Fibroblast of the aortic adventitia (primary cell): ENCODE measurements around the gene PITRM1. TPM values are rescaled to one million over a fixed set of nuclear protein-coding genes. Genes with fewer than 3 reads are reported as not detected.

Experiments used
- DNase-seq: peaks from one replicate; pipeline ENCODE4 v3.0.0-alpha.2; 2010; ENCODE audit warnings: low read depth
- H3K4me3 ChIP-seq: 2 replicates; pipeline ENCODE4 v1.5.1; 2011; ENCODE audit warnings: low read depth, mild to moderate bottlenecking, control low read depth, low read length, moderate library complexity
- total RNA-seq: library from RNA; depleted of rRNA; stranded (reverse); fragments of >200 nt; gene quantifications from 2 replicates; pipeline ENCODE4 v1.2.3, GENCODE V29; 2012; ENCODE audit warnings: low replicate concordance
- TF ChIP-seq, protein P1 (sequence below): IDR thresholded peaks from 2 replicates; pipeline ENCODE4 v1.5.1; 2011; ENCODE audit warnings: mild to moderate bottlenecking, low read length, control low read depth, inconsistent platforms; ENCODE audit not compliant: insufficient read depth

PITRM1 gene
- total RNA-seq, 1 donor = 110 TPM

DNA sequence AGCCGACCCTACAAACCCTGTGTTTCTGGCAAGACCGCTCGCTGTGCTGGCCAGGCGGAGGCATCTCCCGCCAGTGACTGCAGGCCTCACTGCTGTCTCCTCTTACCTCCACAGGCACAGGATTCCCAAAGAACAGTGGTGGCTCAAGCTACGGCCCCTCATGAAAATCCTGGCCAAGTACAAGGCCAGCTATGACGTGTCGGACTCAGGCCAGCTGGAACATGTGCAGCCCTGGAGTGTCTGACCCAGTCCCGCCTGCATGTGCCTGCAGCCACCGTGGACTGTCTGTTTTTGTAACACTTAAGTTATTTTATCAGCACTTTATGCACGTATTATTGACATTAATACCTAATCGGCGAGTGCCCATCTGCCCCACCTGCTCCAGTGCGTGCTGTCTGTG, 36.2 kb downstream of the PITRM1 start:
- TF ChIP-seq, protein P1, sequence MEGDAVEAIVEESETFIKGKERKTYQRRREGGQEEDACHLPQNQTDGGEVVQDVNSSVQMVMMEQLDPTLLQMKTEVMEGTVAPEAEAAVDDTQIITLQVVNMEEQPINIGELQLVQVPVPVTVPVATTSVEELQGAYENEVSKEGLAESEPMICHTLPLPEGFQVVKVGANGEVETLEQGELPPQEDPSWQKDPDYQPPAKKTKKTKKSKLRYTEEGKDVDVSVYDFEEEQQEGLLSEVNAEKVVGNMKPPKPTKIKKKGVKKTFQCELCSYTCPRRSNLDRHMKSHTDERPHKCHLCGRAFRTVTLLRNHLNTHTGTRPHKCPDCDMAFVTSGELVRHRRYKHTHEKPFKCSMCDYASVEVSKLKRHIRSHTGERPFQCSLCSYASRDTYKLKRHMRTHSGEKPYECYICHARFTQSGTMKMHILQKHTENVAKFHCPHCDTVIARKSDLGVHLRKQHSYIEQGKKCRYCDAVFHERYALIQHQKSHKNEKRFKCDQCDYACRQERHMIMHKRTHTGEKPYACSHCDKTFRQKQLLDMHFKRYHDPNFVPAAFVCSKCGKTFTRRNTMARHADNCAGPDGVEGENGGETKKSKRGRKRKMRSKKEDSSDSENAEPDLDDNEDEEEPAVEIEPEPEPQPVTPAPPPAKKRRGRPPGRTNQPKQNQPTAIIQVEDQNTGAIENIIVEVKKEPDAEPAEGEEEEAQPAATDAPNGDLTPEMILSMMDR = no peak
- peak; percentile 63 for DNase-seq
- no peak overlapping the region for H3K4me3 ChIP-seq

DNA sequence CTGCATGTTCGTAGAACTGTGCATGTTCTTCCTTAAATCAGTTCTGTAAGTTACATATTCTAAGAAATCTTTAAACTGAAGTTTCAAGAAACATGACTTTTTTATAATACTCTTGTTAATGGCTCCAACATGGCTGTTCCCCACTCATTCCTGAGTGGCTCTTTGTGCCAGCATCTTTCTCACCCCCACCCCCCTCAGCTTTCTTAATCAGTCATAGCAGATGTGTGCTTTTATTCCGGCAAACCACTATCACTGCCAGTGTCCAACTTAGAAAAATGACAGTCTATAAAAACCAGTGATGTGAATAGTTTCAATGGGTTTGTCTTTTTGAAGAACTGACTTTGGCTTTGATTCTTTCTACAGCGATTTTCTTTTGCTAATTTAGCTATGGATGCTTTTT, 37.6 kb downstream of the PITRM1 start:
- TF ChIP-seq, protein P1 = no peak

DNA sequence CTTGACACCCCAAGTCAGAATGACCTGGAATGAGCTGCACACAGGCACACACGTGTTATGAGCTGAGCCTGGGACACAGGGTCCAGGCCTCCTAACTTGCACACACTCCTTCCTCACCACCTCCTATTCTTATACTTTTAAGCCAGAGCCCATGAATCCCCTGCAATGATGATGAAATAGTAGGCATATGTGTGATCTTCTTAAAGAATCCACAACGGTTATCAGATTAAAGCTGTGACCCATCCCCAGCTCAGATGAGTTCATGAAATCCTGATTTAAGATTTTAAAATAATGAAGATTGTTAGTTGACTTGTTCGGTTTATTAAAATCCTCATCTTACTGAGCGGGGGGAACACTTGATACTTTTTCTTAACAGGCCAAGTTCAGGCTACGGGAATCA, 38.6 kb downstream of the PITRM1 start:
- TF ChIP-seq, protein P1 = no peak
- no peak overlapping the region for H3K4me3 ChIP-seq
- DNase-seq = no peak

More for the DNA sequence above, 37.6 kb downstream of the PITRM1 start:
- no peak overlapping the region for H3K4me3 ChIP-seq
- no peak for DNase-seq

DNA sequence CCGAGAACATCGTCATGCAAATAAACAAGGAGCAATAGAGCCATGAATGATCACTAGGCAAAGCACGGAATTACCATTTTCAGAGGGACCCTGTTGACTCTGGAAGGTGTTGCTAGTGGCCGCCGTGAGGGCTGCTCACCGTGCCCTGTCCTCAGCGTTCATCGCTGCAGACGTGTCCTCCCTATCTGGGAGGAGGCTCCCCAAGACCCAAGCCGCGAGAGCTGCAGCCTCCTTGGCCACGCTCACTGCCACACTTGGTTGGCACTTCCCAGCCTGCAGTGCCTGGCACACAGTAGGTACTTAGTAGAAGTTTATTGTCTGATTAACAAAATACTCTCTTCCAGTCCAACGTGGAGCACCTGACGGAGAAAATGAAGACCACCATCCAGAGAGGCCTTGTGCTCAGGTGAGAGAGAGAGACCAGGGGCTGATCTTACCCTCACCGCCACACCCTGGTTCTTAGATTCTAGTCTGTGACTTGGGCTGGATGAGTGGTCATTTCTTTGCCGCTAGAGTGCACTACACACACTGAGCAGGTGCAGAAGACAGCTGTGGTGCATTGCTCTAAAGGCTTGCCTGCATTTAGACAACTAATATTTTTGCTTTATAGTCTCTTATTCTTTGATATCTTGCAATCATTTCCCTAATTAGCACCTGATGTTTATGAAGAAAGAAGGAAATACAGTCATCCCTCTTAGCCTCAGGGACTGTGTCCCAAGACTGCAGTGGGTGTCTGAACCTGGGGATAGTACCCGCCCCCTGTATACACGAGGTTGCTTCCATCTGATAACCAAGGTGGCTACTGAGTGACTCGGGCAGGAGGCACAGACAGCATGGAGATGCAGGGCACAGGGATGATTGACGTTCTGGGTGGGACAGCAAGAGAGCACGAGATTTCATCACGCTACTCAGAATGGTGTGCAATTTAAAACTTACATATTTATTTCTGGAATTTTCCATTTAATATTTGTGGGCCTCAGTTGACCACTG, 40.3 kb downstream of the PITRM1 start:
- TF ChIP-seq, protein P1 = no peak
- DNase-seq = peak; percentile 19
- H3K4me3 ChIP-seq = no peak overlapping the region

DNA sequence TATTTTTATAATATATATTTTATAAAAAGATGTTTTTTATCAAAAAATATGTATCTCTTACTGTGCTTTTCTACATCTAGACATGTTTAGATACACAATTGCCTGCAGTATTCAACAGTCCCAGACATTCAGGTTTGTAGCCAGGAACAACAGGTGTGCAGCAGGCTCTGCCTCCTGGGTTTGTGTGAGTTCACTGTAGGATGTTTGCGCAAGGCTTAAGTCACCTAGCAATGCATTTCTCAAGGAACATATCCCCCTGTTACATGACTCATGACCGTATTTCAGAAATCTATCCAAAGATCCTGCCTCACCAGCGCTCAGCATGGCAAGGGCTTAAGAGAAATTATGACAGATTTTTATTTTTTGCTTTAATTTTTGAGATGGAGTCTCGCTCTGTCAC, 41.5 kb downstream of the PITRM1 start:
- no peak overlapping the region for H3K4me3 ChIP-seq
- peak; percentile 14 for DNase-seq
- TF ChIP-seq, protein P1 = no peak

DNA sequence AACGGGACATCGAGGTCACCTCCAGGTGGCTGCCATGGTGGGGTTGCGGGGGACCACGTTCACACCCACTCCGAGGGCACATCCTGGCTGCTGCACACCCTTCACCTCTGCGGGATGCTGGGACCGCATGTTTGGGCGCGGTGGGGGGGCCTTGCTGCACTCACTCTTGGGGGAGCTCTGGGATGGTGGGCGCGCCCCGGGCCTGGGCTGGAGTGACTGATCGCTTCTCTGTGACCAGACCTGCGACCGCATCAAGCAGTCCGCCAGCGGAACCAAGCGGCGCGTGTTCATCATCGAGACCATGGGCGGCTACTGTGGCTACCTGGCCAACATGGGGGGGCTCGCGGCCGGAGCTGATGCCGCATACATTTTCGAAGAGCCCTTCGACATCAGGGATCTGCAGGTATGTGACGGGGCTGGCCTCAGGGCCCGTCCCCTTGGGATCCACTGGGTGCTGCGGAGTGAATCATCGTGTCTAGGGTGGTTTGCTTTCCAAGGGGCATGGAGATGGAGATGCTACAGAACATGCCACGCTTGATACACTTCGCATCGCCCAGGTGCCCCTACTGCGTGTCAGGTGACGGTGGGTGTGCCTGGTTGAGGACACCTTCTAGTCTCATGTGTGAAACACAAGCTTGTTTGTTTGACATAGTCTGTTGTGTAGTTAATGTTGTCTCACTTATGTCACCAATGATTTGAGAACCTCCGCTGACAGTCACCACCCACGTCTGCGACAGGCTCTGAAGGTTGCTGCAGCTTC, 42.8 kb downstream of the PITRM1 start:
- H3K4me3 ChIP-seq = no peak overlapping the region
- no peak for DNase-seq
- TF ChIP-seq, protein P1 = no peak
